GM18858 (cell line): ENCODE results near the gene CFAP221.
"Not testable (repeated sequence)": the region's sequence is repeated elsewhere in the genome, so short reads cannot be mapped to it uniquely, and the experiment has no call there.

Source experiments
- ATAC-seq: cut with Tn5 transposase; IDR thresholded peaks from one replicate; pipeline ENCODE4 v1.9.1; 2021; ENCODE audit not compliant: unreplicated experiment

Gene CFAP221

DNA sequence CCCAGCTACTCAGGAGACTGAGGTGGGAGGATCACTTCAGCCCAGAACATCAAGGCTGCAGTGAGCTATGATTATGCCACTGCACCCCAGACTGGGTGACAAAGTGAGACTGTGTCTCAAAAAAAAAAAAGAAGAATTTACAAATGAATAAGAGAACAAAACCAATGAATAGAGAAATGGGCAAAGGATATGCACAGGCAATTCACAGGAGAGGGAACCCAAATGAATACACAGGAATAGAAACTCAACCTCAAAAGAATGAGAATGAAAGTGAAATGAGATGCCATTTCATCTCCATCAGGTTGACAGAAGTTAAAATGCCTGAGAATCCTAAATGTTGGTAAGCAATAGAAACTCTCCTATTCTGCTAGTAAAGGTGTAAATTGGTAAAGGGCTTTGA, 40.2 kb downstream of the CFAP221 start:
- ATAC-seq = no peak

DNA sequence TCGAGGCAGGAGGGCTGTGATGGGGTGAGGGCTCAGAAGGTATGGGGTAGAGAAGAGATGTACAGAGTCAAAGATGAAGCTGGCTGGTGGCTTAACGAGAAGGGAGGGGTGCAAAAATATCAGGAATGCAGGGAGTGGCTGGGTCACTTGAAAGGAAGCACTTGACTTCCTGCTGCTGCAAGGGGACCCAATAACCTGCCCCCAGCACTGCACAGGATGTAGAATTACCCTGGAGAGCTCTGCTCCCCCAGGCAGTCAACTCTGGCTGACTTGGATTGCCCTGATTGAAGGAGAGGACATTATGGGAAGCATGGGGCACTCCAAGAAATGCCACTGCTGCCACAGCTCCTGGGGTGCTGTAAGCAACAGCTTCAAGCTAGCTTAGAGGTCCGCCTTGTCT, 41.8 kb downstream of the CFAP221 start:
- no peak for ATAC-seq

DNA sequence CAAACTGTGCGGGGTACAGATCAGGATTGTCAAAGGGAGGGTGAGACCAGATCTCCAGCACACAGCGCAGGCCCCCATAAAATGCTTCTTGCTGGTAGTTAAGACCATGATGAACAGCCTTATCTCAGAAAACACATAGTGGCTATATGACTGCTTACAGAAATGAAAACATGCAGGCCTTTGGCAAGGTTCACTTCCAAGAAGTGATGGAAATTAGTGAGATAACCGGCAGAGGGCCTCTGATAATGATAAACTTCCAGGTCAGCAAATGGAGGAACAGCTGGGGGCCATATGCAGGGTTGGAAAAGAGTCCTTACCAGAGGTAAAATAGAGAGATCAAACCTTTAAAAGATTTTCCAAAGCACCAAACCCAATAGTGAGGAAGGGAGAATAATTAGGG, 46.6 kb downstream of the CFAP221 start:
- no peak for ATAC-seq

DNA sequence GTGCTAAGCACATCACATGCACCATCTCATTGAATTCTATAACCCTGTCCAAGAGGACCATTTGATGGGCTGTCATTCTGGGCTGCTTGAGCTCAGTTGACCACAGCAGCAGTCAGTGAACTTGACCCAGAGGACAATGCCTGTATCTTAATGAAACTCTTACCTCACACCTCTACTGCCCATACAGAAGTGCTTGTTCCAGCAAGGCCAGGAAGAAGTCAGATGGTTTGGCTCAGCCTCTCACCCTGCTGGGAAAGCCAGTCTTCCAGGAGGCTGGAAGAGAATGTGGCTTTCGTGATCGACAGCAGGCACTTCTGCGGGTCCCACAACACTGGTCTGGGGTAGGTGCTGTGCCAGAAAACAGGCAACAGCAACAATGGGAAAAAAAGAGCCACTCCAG, 47.3 kb downstream of the CFAP221 start:
- no peak for ATAC-seq

DNA sequence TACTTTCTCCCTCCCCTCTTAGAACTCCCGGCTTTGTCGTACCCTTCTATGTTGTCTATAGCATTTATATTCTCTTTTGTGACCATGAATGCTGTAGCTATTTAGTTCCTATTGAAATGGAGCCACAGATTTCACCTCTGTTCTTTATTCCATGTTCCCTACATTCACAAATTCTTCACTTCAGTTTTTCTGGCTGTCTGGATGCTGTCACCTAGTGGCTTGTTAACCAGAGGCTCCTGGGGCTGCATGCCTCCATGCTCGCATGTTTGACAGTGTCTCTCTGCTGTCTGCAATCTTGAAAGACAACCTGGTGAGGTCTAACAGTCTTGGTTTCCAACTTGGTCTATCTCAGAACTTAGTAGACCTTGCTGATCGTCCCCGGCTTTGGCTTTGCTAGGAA, 48.2 kb downstream of the CFAP221 start:
- no peak for ATAC-seq

DNA sequence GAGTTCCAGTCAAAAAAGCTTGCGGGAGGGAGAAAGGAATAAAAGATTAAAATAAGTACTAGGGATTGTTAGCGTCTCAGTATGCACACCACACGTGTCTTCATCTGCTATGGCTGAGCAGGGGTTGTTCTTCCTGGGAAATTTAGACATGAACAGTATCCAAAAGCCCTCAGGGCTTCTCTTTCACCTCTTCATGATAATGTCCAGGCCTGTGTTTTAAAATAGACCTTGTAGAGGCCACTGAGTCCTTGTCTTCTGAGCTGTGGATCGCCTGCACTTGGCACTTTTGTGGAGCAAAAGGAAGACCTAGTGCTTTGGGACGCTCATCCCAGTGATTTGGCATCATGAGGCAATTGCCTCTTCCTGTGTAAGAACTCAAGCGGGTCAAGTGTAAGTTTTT, 52.4 kb downstream of the CFAP221 start:
- ATAC-seq = no peak

DNA sequence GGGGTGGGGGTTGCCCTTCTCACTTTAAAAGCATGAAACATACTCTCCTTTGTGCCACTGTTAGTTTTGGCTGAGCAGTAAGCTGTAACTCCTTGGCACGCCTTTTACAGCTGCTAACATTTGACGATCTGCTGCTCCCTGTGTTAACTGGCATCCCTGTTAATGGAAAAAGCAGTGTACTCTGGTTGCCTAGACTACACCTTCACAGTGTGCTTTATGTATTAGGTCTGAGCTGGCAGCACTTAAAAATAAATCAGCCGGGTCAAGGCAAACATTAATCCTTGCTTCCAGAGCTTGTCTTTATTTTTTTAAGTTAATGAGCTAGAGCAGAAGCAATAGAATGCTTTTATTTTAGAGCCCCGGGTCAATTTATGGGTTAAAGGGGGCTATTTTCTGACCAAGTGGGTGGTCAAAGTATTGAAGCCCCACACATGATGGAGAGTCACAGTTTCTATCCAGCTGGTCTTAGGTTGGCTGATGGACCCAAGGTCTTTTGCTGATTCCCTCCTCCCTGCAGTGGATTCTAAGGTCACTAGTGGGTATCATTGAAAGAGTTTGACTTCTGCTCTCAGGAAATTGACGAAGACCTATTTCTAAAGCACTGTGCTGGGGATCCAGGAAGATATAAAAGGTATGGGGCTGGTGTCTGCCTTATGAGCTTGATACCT, 54.5 kb downstream of the CFAP221 start:
- ATAC-seq = no peak

DNA sequence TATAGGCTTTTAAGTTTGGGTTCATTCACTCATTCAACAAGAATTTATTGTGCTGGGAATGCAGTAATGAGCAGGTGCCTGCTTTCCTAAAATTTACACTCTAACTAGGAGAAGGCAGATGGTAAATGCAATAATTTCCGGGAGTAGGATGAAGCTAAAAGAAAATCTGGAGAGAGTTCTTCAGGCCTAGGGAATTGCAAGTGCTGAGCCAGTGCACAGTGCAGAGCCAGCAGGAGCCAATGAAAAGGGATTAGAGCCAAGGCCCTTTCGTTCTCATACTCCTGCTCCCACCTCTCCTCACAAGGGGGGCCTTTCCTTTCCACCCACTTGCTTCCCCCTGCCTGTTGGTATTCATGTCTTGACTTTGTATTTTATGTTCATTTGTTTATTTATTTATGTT, 55.1 kb downstream of the CFAP221 start:
- ATAC-seq = no peak

DNA sequence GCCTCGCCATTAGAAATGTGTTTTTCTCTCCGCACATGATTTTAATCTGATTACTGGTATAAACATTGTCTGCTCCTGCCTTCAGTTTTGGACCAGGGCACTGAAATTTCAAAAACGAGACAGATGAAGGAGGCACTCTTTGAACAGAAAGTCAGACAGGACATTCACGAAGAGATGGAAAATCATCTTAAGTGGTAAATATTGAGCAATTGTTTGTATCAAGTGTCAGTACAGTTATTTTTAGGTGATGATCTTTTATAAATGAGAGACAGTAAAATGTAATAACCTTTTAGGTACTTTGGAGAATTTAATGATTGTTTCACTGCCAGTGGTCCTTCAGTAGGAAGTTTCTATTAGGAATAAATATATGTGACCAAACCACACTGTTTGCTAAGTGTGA, 60.8 kb downstream of the CFAP221 start:
- no peak for ATAC-seq

DNA sequence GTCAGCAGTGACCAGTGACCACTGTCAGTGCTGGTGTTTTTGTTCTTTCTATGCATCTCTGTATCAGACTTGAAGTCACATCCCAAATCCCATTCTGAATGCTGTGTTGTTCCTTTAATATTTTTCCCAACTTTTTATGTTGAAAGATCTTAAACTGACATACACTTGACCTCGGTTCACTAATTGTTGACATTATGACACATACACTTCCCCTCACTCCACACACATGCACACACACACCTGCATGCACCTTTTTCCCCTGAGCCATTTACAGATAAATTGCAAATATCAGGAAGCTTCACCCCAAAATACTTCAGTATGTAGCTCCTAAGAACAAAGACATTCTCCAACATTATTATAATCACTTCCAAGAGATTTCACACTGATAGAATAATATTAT, 62.4 kb downstream of the CFAP221 start:
- no peak for ATAC-seq

DNA sequence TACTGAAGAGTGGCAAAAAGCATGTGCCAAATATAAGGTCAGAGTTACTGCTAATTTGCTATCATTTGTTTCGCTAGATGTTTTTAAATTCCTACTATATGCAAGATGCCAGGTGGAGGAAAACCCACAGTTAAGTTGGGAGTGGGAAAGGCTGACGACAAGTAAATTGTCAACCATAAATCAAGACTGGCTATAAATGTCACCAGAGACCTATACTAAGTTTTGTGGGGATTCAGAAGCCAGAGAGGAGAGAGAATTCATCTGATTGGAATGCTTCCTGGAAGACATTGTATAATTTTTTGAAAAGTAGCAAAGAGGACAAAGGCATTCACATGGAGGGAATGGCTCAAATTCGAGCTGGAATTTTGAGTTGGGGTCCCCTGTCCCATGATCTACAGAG, 64.3 kb downstream of the CFAP221 start:
- no peak for ATAC-seq

DNA sequence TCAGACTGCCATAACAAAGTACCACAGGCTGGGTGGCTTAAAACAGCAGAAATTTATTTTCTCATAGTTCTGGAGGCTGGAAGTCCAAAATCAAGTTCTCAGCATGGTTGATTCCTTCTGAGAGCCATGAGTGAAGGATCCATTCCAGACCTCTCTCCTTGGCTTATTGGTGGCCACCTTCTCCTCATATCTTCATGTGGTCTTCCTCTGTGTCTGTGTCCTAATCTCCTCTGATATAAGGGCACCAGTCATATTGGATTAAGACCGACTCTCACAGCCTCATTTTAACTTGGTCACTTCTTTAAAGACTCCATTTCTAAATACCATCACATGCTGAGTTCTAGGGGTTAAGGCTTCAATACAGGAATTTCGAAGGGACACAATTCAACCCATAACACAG, 65.1 kb downstream of the CFAP221 start:
- no peak for ATAC-seq

DNA sequence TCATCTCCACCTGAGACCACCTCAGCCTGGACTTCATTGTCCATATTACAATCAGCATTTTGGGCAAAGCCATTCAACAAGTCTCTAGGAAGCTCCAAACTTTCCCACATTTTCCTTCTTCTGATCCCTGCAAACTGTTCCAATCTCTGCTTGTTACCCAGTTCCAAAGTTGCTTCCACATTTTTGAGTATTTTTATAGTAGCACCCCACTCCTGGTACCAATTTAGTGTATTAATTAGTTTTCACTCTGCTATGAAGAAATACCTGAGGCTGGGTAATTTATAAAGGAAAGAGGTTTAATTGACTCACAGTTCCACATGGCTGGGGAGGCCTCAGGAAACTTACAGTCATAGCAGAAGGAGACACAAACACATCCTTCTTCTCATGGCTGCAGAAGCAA, 69.9 kb downstream of the CFAP221 start:
- ATAC-seq = not testable (repeated sequence)

DNA sequence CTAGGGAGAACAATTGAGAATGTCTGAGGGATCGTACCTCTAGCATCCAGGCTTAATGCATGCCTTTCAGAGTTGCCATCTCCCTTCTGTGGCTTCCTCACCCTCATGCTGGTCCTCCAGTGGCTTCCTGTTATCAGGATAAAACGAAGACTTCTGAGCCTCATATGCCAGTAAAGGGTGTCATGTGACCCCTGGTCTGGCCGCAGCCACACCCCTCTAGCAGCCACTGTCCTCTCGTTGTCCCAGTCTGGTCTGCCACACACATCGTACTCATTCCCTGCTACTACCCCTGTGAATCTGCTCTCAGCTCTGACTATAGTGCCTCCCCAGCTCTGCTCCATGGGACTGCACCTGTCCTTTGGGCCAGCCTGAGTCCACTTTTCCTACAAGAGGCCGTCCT, 72.2 kb downstream of the CFAP221 start:
- no peak for ATAC-seq

DNA sequence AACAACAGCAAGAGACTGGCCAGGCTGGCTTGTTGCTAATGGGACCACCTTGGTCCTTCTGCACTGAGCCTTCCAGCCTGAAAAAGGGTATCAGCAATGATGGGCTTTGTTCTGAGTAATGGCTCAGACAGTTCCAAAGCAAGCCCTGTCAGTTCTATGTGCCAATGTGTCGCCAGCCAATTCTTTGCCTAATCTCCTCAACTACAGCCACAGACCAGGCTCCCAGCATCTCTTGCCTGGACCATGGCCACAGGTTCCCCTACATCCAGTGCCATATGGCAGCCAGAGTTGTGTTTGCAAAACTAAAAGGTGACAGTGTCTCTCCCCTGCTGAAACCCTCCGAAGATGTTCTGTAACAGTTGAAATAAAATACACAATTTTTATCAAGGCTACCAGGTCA, 73.2 kb downstream of the CFAP221 start:
- ATAC-seq = no peak

DNA sequence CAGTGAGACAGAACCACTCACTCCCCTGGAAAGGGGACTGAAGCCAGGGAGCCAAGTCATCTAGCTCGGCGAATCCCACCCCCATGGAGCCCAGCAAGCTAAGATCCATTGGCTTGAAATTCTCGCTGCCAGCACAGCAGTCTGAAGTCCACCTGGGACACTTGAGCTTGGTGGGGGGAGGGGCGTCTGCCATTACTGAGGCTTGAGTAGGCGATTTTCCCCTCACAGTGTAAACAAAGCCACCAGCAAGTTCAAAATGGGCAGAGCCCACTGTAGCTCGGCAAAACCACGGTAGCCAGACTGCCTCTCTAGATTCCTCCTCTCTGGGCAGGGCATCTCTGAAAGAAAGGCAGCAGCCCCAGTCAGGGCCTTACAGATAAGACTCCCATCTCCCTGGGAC, 74.5 kb downstream of the CFAP221 start:
- not testable (repeated sequence) for ATAC-seq

DNA sequence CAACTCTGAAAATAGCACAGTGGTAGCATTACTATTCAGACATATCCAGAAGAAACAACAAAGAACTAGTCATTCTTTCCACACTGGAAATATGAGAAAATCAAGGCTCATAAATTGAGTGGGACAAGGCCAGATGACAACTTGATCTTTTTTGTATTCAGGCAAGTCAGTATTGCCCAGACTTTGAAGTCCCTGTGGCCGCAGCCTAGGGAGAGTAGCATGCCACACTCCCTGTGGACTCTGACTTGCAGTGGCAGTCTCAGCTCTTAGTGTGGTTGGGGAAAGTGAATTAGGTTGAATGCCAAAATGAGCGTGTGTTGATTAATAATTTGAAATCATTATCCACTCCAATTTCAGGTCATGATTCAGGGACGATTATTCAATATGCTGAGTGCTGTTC, 81.0 kb downstream of the CFAP221 start:
- no peak for ATAC-seq

DNA sequence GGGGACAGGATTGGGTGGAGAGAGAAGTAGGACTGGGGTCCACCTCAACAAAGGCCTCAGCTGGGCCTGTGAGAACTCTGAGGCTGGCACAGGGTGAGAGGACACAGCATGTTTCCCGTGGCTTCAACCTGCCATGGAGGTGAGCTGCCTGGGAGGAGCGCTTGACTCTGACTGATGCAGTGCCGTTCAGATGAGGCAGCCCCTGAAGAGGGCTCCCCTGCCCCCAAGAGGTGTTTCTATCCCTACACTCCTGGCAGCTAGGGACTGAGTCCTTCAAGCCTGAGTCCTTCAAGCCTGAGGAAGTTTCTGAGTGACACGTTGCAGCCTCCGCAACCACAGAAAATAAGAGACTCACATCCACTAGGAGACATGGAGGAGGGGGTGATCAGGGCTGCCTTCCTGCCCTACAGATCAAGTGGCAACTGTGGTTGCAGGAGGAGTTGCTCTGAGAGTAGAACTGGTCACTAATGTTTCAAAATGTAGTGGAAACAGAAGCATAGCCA, 85.1 kb downstream of the CFAP221 start:
- ATAC-seq = no peak

DNA sequence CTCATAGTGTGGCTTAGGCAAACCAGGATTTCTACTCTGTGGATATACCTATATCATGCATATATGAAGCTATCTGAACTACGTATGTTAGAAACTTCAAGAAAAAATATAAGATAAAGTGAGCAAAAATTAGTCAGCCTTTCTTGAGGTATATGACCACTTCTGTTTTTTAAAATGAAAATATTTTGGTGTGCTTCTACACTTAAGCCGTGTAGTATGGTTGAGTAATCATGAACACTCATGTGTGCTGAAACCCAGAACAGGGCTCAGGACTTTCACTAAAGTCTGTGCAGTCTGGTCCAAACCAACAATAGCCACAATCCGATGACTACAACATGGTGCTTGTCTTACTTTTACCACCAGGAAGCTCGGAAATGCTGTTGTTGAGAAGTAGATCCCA, 85.9 kb downstream of the CFAP221 start:
- peak; percentile 74 for ATAC-seq

DNA sequence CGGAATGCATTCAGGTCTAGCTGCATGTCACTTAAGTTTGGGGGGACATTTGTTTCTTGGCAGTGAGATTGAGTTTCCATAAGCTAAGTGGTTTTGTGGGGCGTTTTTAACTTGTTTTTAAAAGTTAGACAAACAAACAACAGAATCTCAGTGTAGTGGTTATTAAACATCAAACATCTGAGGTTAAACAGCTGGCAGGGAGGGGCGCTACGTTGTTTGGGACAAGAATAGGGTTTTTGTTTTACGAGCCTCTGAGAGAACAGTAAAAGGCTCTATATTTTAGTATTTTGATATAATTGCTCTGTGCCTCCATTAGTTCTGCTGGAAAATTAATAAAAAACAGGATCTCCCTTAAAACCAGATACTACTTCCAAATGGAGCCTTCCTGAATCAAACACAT, 93.1 kb downstream of the CFAP221 start:
- no peak for ATAC-seq

DNA sequence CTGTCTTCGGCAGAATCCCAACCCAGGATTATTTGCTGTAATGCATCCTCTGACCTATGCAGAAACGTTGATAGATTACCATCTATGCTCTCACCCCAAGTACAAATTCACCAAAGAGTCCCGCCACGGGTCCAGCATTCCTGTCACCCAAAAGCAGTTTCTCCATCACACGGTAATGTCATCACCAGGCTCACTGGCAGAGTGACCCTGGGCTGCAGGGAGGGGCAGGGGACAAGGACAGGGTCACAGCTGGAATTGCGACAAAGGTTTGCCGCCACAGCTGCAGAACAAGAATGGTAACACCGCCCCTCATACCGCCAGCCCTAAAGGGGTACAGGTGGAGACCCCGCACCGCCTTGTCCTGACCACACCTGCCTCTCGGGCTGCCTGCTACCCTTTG, 94.0 kb downstream of the CFAP221 start:
- no peak for ATAC-seq

DNA sequence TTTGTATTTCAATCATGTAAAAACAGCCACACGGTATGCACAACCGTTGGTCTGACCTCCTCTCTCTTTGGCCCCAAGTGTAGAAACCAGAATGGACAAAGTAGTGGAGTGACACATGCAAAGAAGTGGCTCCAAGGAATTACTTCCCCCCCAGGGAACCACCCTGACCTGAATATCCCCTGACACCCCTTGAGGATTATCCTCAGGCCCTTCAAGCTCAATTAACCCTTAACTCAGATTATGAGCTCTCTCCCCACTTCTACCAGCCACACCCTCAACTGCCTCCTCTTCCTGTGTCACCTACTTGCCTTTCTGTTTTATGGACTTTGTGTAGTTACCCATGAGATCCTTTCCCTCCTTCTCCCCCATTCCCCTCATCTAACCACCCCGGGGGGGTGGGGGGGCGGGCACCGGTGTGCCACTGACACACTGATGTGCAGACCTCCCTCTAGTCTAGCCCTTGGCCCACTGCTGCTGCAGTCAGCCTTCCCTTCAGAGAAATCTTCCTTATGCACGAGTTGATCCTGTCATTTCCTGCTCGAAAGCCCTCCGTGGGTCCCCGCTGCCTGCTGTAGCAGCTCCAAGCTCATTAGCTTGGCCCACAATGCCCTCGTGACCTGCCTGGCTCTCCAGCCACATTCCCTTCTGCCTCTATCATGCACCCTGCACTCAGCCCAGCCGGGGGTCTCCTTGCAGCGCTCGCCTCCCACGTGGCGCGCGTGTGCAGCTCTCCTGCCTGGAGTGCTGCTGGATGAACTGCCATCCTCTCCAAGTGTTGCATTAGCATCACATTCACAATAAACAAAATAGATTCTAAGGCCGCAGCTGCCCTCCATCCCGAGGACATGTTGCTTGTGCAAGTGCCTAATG, 94.7 kb downstream of the CFAP221 start:
- no peak for ATAC-seq
